Peyer's patch (tissue), 4 donors: ENCODE results near the gene CACTIN.

Experiments used
- POLR2A ChIP-seq, 2 donors: fragments of 450-650 bp; IDR thresholded peaks; one replicate each; pipeline ENCODE4 v1.5.1; 2017; ENCODE audit warnings: antibody characterized with exemption in 2 of 2, mild to moderate bottlenecking in 2 of 2, moderate library complexity in 2 of 2
- TF ChIP-seq, protein P1 (sequence below), 6 experiments: fragments of 450-650 bp in 4 of 6; fragments of 200-600 bp in 2 of 6; sonication (generic) in 1 of 6; IDR thresholded peaks; one replicate each; pipeline ENCODE4 v1.5.1; 2017 to 2019; ENCODE audit warnings: antibody characterized with exemption in 6 of 6, mild to moderate bottlenecking in 3 of 6, moderate library complexity in 1 of 6

DNA sequence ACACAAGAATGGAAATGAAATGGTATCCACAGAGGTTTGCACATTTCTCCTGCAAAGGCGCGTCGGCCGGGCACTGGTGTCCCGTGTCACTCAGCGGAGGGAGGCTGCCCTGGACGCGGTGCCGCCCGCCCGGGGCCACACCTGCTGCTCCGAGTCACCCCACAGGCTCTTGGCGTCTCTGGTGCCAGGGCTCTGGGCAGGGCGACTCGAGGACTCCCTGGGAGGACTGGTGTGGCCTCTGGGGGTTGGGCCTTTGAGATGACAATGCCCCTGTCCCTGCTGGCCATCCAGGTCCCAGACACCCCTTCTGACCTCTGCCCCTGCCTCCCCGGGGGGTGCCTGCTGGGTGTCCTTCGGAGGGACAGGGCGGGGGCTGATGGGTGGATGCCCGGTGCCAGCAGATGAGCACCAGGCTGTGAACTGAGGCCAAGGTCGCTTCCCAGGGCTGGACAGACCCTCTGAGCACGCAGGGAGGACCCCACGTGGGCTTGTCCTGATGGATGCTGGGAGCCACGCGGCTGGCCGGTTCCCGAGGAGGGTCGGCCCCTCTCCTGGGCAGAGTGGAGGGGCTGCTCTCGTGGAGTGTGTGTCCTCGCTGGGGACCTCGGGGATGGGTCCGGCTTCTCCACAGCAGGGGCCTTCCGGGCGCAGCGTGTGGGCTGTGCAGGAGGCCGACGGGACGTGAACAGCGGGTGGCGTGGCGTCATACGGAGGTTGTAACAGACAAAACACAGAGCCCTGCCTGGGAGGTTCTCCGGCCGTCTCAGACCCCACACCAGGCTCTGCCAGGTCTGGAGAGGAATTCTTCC, 4.7 kb upstream of the CACTIN start:
- TF ChIP-seq, protein P1, sequence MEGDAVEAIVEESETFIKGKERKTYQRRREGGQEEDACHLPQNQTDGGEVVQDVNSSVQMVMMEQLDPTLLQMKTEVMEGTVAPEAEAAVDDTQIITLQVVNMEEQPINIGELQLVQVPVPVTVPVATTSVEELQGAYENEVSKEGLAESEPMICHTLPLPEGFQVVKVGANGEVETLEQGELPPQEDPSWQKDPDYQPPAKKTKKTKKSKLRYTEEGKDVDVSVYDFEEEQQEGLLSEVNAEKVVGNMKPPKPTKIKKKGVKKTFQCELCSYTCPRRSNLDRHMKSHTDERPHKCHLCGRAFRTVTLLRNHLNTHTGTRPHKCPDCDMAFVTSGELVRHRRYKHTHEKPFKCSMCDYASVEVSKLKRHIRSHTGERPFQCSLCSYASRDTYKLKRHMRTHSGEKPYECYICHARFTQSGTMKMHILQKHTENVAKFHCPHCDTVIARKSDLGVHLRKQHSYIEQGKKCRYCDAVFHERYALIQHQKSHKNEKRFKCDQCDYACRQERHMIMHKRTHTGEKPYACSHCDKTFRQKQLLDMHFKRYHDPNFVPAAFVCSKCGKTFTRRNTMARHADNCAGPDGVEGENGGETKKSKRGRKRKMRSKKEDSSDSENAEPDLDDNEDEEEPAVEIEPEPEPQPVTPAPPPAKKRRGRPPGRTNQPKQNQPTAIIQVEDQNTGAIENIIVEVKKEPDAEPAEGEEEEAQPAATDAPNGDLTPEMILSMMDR (IDR thresholded peaks at IDR 0.05) = no peak
- no peak for TF ChIP-seq POLR2A (IDR thresholded peaks at IDR 0.05)
